ENCODE measurements around the gene EPHA5.

EPHA5 gene

DNA sequence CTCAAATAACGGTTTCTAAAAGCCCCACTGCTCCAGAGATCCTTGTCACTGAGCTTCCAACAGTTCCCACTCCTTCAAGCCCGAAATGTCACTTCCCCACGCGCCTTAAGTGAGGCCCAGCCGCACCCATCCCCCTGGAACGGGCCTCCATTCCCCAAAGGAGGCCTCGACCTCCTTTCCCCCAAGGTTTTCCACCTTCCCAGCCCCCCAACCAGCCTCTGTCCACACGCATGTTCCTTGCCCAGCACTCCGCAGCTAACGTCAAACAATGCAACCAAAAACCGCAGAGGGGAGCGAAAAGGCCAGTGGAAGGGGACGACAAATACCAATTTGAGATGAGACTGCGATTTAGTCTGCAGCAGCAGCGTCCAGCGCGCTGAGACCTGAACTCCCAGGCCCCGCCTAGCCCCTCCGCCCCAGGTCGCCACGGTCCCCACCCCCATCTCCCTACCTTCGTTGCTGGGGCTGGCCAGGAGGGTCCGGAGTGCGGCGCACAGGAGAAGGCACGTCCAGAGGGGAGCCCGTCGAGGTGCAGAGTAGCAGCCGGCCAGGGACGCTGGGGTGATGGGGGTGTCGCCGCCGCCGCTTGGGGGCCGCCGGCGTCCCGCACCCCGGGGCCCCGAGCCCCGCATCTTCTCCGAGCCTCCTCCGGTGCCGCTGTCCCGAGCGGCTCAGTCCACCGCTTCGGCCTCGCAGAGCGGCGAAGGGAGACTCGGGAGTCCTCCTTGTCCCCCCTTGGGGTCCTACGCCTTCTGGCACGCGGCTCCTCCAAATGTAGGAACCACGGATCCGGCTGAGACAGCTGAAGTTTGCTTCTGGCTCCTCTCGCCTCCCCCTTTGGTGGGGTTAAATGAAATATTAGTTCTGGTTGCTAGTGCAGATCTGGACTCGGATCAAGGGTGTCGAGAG, 924 bp downstream of the EPHA5 start (continued):
- TF ChIP-seq, protein P1, sequence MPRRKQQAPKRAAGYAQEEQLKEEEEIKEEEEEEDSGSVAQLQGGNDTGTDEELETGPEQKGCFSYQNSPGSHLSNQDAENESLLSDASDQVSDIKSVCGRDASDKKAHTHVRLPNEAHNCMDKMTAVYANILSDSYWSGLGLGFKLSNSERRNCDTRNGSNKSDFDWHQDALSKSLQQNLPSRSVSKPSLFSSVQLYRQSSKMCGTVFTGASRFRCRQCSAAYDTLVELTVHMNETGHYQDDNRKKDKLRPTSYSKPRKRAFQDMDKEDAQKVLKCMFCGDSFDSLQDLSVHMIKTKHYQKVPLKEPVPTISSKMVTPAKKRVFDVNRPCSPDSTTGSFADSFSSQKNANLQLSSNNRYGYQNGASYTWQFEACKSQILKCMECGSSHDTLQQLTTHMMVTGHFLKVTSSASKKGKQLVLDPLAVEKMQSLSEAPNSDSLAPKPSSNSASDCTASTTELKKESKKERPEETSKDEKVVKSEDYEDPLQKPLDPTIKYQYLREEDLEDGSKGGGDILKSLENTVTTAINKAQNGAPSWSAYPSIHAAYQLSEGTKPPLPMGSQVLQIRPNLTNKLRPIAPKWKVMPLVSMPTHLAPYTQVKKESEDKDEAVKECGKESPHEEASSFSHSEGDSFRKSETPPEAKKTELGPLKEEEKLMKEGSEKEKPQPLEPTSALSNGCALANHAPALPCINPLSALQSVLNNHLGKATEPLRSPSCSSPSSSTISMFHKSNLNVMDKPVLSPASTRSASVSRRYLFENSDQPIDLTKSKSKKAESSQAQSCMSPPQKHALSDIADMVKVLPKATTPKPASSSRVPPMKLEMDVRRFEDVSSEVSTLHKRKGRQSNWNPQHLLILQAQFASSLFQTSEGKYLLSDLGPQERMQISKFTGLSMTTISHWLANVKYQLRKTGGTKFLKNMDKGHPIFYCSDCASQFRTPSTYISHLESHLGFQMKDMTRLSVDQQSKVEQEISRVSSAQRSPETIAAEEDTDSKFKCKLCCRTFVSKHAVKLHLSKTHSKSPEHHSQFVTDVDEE (CRISPR knock-in tag; IDR thresholded peaks at IDR 0.05), result no peak
- TF ChIP-seq RARB (CRISPR knock-in tag; IDR thresholded peaks at IDR 0.05) (no peak), ZFP3 (CRISPR knock-in tag; IDR thresholded peaks at IDR 0.05) (no peak), GLIS3 (CRISPR knock-in tag; IDR thresholded peaks at IDR 0.05) (no peak), ZNF8 (CRISPR knock-in tag; IDR thresholded peaks at IDR 0.05) (no peak)

DNA sequence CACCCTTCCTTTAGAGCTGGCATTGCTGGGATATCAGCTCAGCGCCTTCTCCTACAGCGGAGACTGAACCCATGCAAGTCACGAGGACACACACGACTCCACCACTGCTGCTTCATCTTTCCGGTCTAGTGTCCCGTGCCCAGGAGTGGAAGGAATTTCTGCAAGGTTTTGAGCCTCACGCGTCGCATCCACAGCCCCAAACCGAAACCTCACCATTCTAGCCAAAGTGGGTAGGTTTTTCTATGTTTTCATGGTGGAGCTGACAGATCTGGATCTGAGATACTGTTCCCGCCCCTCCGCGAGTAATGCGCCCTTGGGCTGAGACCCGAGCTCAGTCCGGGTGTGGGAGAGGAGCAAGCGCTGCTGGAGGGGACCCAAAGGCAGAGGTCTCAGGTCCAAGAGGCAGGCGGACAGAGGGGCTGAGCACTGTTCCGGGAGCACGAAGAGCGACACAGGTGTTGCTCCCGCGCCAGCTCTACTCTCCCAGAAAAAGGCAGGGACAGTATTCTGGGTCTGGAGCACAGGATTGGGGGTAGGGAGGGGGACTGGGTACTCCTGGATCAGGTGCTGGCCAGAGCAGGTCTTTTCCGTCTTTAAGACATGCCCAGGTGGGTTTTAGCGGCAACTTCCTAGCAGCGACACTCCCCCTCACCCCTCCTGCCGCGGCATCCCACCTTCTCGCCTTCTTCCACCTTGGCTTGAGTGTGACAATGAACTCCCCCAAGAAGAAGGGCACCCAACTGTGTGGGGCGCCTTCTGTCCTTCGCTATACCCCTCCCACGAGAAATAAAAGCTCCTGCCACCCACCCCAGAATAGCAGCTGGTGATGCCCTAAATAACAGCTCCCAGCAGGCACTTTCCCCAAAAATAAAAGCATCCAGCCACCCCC, 1.8 kb downstream of the EPHA5 start:
- TF ChIP-seq TCF4 (CRISPR knock-in tag; IDR thresholded peaks at IDR 0.05; ENCODE audit: borderline replicate concordance) (no peak), ESRRG (CRISPR knock-in tag; IDR thresholded peaks at IDR 0.05) (no peak), ZNF8 (CRISPR knock-in tag; IDR thresholded peaks at IDR 0.05) (no peak), RARB (CRISPR knock-in tag; IDR thresholded peaks at IDR 0.05) (no peak), ZNF70 (CRISPR knock-in tag; IDR thresholded peaks at IDR 0.05) (no peak)
- TF ChIP-seq, protein P2, sequence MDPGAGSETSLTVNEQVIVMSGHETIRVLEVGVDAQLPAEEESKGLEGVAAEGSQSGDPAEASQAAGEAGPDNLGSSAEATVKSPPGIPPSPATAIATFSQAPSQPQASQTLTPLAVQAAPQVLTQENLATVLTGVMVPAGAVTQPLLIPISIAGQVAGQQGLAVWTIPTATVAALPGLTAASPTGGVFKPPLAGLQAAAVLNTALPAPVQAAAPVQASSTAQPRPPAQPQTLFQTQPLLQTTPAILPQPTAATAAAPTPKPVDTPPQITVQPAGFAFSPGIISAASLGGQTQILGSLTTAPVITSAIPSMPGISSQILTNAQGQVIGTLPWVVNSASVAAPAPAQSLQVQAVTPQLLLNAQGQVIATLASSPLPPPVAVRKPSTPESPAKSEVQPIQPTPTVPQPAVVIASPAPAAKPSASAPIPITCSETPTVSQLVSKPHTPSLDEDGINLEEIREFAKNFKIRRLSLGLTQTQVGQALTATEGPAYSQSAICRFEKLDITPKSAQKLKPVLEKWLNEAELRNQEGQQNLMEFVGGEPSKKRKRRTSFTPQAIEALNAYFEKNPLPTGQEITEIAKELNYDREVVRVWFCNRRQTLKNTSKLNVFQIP (CRISPR knock-in tag; IDR thresholded peaks at IDR 0.05; ENCODE audit: borderline replicate concordance, low read depth), result no peak
- TF ChIP-seq, protein P3, sequence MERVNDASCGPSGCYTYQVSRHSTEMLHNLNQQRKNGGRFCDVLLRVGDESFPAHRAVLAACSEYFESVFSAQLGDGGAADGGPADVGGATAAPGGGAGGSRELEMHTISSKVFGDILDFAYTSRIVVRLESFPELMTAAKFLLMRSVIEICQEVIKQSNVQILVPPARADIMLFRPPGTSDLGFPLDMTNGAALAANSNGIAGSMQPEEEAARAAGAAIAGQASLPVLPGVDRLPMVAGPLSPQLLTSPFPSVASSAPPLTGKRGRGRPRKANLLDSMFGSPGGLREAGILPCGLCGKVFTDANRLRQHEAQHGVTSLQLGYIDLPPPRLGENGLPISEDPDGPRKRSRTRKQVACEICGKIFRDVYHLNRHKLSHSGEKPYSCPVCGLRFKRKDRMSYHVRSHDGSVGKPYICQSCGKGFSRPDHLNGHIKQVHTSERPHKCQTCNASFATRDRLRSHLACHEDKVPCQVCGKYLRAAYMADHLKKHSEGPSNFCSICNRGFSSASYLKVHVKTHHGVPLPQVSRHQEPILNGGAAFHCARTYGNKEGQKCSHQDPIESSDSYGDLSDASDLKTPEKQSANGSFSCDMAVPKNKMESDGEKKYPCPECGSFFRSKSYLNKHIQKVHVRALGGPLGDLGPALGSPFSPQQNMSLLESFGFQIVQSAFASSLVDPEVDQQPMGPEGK (CRISPR knock-in tag; IDR thresholded peaks at IDR 0.05; ENCODE audit: borderline replicate concordance), result no peak
- TF ChIP-seq, protein P4, sequence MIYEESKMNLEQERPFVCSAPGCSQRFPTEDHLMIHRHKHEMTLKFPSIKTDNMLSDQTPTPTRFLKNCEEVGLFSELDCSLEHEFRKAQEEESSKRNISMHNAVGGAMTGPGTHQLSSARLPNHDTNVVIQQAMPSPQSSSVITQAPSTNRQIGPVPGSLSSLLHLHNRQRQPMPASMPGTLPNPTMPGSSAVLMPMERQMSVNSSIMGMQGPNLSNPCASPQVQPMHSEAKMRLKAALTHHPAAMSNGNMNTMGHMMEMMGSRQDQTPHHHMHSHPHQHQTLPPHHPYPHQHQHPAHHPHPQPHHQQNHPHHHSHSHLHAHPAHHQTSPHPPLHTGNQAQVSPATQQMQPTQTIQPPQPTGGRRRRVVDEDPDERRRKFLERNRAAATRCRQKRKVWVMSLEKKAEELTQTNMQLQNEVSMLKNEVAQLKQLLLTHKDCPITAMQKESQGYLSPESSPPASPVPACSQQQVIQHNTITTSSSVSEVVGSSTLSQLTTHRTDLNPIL (CRISPR knock-in tag; IDR thresholded peaks at IDR 0.05; ENCODE audit: low read depth), result no peak
- TF ChIP-seq, protein P1 (CRISPR knock-in tag; IDR thresholded peaks at IDR 0.05), result no peak
- TF ChIP-seq, protein P5, sequence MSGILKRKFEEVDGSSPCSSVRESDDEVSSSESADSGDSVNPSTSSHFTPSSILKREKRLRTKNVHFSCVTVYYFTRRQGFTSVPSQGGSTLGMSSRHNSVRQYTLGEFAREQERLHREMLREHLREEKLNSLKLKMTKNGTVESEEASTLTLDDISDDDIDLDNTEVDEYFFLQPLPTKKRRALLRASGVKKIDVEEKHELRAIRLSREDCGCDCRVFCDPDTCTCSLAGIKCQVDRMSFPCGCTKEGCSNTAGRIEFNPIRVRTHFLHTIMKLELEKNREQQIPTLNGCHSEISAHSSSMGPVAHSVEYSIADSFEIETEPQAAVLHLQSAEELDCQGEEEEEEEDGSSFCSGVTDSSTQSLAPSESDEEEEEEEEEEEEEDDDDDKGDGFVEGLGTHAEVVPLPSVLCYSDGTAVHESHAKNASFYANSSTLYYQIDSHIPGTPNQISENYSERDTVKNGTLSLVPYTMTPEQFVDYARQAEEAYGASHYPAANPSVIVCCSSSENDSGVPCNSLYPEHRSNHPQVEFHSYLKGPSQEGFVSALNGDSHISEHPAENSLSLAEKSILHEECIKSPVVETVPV (CRISPR knock-in tag; IDR thresholded peaks at IDR 0.05), result no peak
- no peak for ATAC-seq

DNA sequence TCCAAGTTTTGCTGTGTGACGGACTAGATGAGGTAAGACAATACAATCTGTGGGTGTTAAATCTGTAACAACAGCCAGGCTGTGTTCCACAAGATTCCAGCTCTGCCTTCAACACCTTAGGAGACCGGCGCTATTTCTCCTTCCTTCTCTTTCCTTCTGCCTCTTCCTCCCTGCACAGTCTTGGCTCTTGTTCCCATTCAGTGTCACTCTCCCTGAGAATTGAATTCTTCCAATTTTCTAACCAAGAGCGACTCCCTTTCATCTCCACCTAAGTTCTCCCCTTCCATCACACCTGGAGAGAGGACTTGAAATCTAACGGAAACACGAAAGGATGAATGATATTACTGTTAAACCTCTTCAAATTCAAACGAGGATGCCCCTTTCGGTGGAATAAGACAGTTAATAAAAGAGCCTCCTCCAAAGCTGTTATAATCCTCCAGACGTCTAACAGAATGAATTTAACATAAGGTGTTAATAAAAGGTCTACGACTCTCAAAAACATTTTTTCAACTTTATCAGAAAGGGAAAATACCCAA, 2.7 kb downstream of the EPHA5 start:
- TF ChIP-seq ISL1 (CRISPR knock-in tag; IDR thresholded peaks at IDR 0.05) (no peak), BACH2 (CRISPR knock-in tag; IDR thresholded peaks at IDR 0.05; ENCODE audit: borderline replicate concordance) (no peak)
- ATAC-seq, result no peak

All from SK-N-SH treated with all-trans-retinoic acid at 6 μM for 48 hours (cell line).